ENCODE measurements around the gene DUSP6.

GRCh38 chr12:89343127-89343526, 9.2 kb downstream of the DUSP6 start:
- TF ChIP-seq POLR2A (IDR thresholded peaks at IDR 0.05), result no peak
- TF ChIP-seq, protein P1, sequence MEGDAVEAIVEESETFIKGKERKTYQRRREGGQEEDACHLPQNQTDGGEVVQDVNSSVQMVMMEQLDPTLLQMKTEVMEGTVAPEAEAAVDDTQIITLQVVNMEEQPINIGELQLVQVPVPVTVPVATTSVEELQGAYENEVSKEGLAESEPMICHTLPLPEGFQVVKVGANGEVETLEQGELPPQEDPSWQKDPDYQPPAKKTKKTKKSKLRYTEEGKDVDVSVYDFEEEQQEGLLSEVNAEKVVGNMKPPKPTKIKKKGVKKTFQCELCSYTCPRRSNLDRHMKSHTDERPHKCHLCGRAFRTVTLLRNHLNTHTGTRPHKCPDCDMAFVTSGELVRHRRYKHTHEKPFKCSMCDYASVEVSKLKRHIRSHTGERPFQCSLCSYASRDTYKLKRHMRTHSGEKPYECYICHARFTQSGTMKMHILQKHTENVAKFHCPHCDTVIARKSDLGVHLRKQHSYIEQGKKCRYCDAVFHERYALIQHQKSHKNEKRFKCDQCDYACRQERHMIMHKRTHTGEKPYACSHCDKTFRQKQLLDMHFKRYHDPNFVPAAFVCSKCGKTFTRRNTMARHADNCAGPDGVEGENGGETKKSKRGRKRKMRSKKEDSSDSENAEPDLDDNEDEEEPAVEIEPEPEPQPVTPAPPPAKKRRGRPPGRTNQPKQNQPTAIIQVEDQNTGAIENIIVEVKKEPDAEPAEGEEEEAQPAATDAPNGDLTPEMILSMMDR (IDR thresholded peaks at IDR 0.05), result no peak
- no peak for TF ChIP-seq POLR2AphosphoS5 (IDR thresholded peaks at IDR 0.05)
